Measurements from ENCODE around the gene LENEP. TPM values are rescaled to one million over a fixed set of nuclear protein-coding genes. Genes with fewer than 3 reads are reported as not detected.
A peak's percentile ranks its signal among the peaks of the same experiment; 100 is the strongest.

The LENEP gene
- total and polyA plus RNA-seq, 2 of the 8 experiments (the other 6 are each of a cell fraction or from before 2014, with no cell fraction given) = 1.3 TPM; not detected in 1

GRCh38 chr1:155017041-155017945 lies 23.9 kb downstream of the LENEP start (continued):
- TF ChIP-seq CREB1 (IDR thresholded peaks at IDR 0.05) (no peak), EZH2 (IDR thresholded peaks at IDR 0.05; ENCODE audit: low read depth, low read length, severe bottlenecking) (no peak), FOSL1 (IDR thresholded peaks at IDR 0.05; ENCODE audit: insufficient read depth, low read depth, low read length) (0 out of 2 replicates have a peak, but pooled peaks have one; percentile 12), ATF3 (IDR thresholded peaks at IDR 0.05; ENCODE audit: insufficient read depth, low read depth, low read length) (peak; percentile 45; the same call in 1 of the 2 replicates), EP300 (IDR thresholded peaks at IDR 0.05; ENCODE audit: borderline replicate concordance in 1 of 2, low read depth in 2 of 2, low read length in 2 of 2) (peak in 1 of 2 experiments; percentile 78; a peak in 2 of 3 replicates), YY1 (IDR thresholded peaks at IDR 0.05; ENCODE audit: low read depth, low read length) (peak; percentile 61; the same call in 1 of the 2 replicates), BACH1 (IDR thresholded peaks at IDR 0.05; ENCODE audit: low read length) (peak; percentile 81; the same call in 1 of the 2 replicates), JUN (IDR thresholded peaks at IDR 0.05; ENCODE audit: low read depth, low read length) (no peak), BRCA1 (IDR thresholded peaks at IDR 0.05; ENCODE audit: low read depth, low read length) (no peak), RFX5 (IDR thresholded peaks at IDR 0.05; ENCODE audit: borderline replicate concordance, low read depth, low read length) (no peak), HDAC2 (IDR thresholded peaks at IDR 0.05; ENCODE audit: borderline replicate concordance in 1 of 2, low read depth in 2 of 2, low read length in 2 of 2) (peak; percentile 15 to 43; a peak in 1 of 4 replicates), RXRA (IDR thresholded peaks at IDR 0.05; ENCODE audit: insufficient read depth, low read depth, low read length) (no peak), MAX (IDR thresholded peaks at IDR 0.05) (peak; percentile 75), GABPA (IDR thresholded peaks at IDR 0.05; ENCODE audit: borderline replicate concordance, insufficient read depth, low read length) (no peak), EGR1 (IDR thresholded peaks at IDR 0.05; ENCODE audit: borderline replicate concordance, low read depth, low read length) (0 out of 2 replicates have a peak, but pooled peaks have one; percentile 44), HDAC6 (IDR thresholded peaks at IDR 0.05; ENCODE audit: low read depth, low read length) (no peak), TBP (IDR thresholded peaks at IDR 0.05; ENCODE audit: low read depth, low read length) (peak; percentile 69; the same call in 1 of the 2 replicates), NANOG (IDR thresholded peaks at IDR 0.05; ENCODE audit: insufficient read depth, low read depth, low read length, poor library complexity, severe bottlenecking) (no peak), RNF2 (IDR thresholded peaks at IDR 0.05; ENCODE audit: borderline replicate concordance, low read depth, low read length, missing control alignments, poor library complexity, severe bottlenecking) (no peak)
- TF ChIP-seq, protein P1, sequence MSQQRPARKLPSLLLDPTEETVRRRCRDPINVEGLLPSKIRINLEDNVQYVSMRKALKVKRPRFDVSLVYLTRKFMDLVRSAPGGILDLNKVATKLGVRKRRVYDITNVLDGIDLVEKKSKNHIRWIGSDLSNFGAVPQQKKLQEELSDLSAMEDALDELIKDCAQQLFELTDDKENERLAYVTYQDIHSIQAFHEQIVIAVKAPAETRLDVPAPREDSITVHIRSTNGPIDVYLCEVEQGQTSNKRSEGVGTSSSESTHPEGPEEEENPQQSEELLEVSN (IDR thresholded peaks at IDR 0.05) = no peak
